OCI-LY3 (cell line): ENCODE measurements around the gene C4orf36.
"Not testable (repeated sequence)": the region's sequence is repeated elsewhere in the genome, so short reads cannot be mapped to it uniquely, and the experiment has no call there.

Experiments
- EZH2phosphoT487 ChIP-seq: fragments of 200-600 bp; shearing (Covaris generic); IDR thresholded peaks from 2 replicates; pipeline ENCODE4 v1.6.1; 2018; ENCODE audit warnings: antibody characterized with exemption, mixed run types, low read depth
- TF ChIP-seq, protein P1 (sequence below): fragments of 200-600, 300-600 bp; sonication (generic); IDR thresholded peaks from 2 replicates; pipeline ENCODE4 v1.5.1; 2014; ENCODE audit warnings: antibody characterized with exemption, low read length, low read depth

GRCh38 chr4:86875436-86875835 lies 16.8 kb downstream of the C4orf36 start:
- TF ChIP-seq, protein P1, sequence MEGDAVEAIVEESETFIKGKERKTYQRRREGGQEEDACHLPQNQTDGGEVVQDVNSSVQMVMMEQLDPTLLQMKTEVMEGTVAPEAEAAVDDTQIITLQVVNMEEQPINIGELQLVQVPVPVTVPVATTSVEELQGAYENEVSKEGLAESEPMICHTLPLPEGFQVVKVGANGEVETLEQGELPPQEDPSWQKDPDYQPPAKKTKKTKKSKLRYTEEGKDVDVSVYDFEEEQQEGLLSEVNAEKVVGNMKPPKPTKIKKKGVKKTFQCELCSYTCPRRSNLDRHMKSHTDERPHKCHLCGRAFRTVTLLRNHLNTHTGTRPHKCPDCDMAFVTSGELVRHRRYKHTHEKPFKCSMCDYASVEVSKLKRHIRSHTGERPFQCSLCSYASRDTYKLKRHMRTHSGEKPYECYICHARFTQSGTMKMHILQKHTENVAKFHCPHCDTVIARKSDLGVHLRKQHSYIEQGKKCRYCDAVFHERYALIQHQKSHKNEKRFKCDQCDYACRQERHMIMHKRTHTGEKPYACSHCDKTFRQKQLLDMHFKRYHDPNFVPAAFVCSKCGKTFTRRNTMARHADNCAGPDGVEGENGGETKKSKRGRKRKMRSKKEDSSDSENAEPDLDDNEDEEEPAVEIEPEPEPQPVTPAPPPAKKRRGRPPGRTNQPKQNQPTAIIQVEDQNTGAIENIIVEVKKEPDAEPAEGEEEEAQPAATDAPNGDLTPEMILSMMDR: not testable (repeated sequence)
- not testable (repeated sequence) for TF ChIP-seq EZH2phosphoT487
